HCT116 (cell line): ENCODE measurements around the gene RAB1A. TPM values are rescaled to one million over a fixed set of nuclear protein-coding genes. Genes with fewer than 3 reads are reported as not detected.

Experiments
- ATAC-seq: fragments of 200-7000 bp; cut with Tn5 transposase; 2 replicates; pipeline ENCODE4 v1.9.1; 2020; ENCODE audit warnings: mild to moderate bottlenecking, moderate library complexity
- BruUV-seq: library from RNA; stranded (reverse); fragments of 400-500 nt; replicated peaks from 2 replicates; lab custom pipeline; 2021; lab: Mats Ljungman, UMichigan
- CTCF ChIA-PET: fragments of 300-600 bp; sonication (Branson Sonifier 250); formaldehyde crosslinking; loops from one replicate; lab custom pipeline; 2021; ENCODE audit warnings: antibody characterized with exemption; lab: Charles Lee
- POLR2A ChIA-PET: fragments of 300-600, 350-600 bp; sonication (Branson Sonifier 250); formaldehyde crosslinking; loops from one replicate; lab custom pipeline; 2021; ENCODE audit warnings: antibody characterized with exemption; lab: Charles Lee
- RAD21 ChIA-PET, 2 experiments: fragments of 300-600 bp; sonication (Branson Sonifier 250); formaldehyde crosslinking; loops; one replicate each; lab custom pipeline; 2023; ENCODE audit warnings: low total read pairs in 2 of 2; ENCODE audit not compliant: uncharacterized antibody in 2 of 2, unreplicated experiment in 2 of 2, low non-redundant PET in 1 of 2; lab: Charles Lee
- DNase-seq: peaks from one replicate; pipeline ENCODE4 v3.0.0-alpha.2; 2010; ENCODE audit warnings: low read depth, low spot score
- H2AFZ ChIP-seq: fragments of 200-600 bp; shearing (Covaris generic), sonication (generic); 2 replicates; pipeline ENCODE4 v1.6.1; 2017; ENCODE audit warnings: low read depth, mixed run types, mixed read lengths, antibody characterized with exemption, low read length; ENCODE audit not compliant: poor library complexity, severe bottlenecking
- H3K27ac ChIP-seq: 2 replicates; pipeline ENCODE4 v1.5.1; 2012; ENCODE audit warnings: low read depth, low read length
- H3K27me3 ChIP-seq: fragments of 200-600 bp; sonication (generic); 2 replicates; pipeline ENCODE4 v1.6.1; 2016; ENCODE audit warnings: mixed run types, low read length, mixed read lengths; ENCODE audit not compliant: insufficient read depth
- H3K36me3 ChIP-seq, 2 experiments: fragments of 200-500 bp in 1 of 2; fragments of 200-600 bp in 1 of 2; sonication (Bioruptor generic) in 1 of 2; sonication (generic) in 1 of 2; 2 replicates each; pipeline versions ENCODE4 v1.5.1 to v1.6.1; 2014 to 2016; ENCODE audit warnings: low read length in 2 of 2, inconsistent platforms in 1 of 2, mixed read lengths in 1 of 2, mixed run types in 1 of 2; ENCODE audit not compliant: insufficient read depth in 2 of 2, control insufficient read depth in 1 of 2
- H3K4me1 ChIP-seq, 2 experiments: fragments of 200-600 bp in 1 of 2; sonication (generic) in 1 of 2; 2 replicates each; pipeline versions ENCODE4 v1.5.1 to v1.6.1; 2012 to 2017; ENCODE audit warnings: low read length in 2 of 2, inconsistent platforms in 1 of 2, mild to moderate bottlenecking in 1 of 2, mixed read lengths in 1 of 2, mixed run types in 1 of 2, moderate library complexity in 1 of 2; ENCODE audit not compliant: insufficient read depth in 2 of 2, control insufficient read depth in 1 of 2
- H3K4me2 ChIP-seq: fragments of 200-600 bp; sonication (generic); 2 replicates; pipeline ENCODE4 v1.6.1; 2017; ENCODE audit warnings: mixed run types, low read length, mixed read lengths
- H3K4me3 ChIP-seq, 2 experiments: fragments of 200-600 bp in 1 of 2; sonication (generic) in 1 of 2; replicated peaks in 1 of 2; 2 replicates each; pipeline ENCODE4 v1.5.1; 2011 to 2016; ENCODE audit warnings: low read length in 2 of 2, control low read depth in 1 of 2, low read depth in 1 of 2, mild to moderate bottlenecking in 1 of 2, mixed read lengths in 1 of 2, mixed run types in 1 of 2
- H3K79me2 ChIP-seq: fragments of 200-600 bp; sonication (generic); 2 replicates; pipeline ENCODE4 v1.6.1; 2017; ENCODE audit warnings: mild to moderate bottlenecking, mixed run types, low read length, moderate library complexity, mixed read lengths; ENCODE audit not compliant: insufficient read depth
- H3K9ac ChIP-seq: fragments of 200-600 bp; sonication (generic); 2 replicates; pipeline ENCODE4 v1.6.1; 2016; ENCODE audit warnings: low read length, mixed read lengths
- H3K9me2 ChIP-seq: fragments of 200-600 bp; sonication (generic), shearing (Covaris generic); 2 replicates; pipeline ENCODE4 v1.6.1; 2017; ENCODE audit warnings: mixed run types, mild to moderate bottlenecking, moderate library complexity; ENCODE audit not compliant: insufficient read depth
- H3K9me3 ChIP-seq, 2 experiments: fragments of 200-500 bp in 1 of 2; fragments of 200-600 bp in 1 of 2; sonication (Bioruptor generic) in 1 of 2; sonication (generic) in 1 of 2; 2 replicates each; pipeline ENCODE4 v1.6.1; 2014 to 2017; ENCODE audit warnings: low read length in 2 of 2, mixed read lengths in 2 of 2, inconsistent platforms in 1 of 2, low read depth in 1 of 2, mild to moderate bottlenecking in 1 of 2, mixed run types in 1 of 2, moderate library complexity in 1 of 2; ENCODE audit not compliant: control insufficient read depth in 1 of 2, insufficient read depth in 1 of 2
- H4K20me1 ChIP-seq: fragments of 200-600 bp; sonication (generic), shearing (Covaris generic); 2 replicates; pipeline ENCODE4 v1.6.1; 2017; ENCODE audit warnings: mixed run types, mild to moderate bottlenecking, moderate library complexity; ENCODE audit not compliant: insufficient read depth
- EGR1 ChIP-seq: IDR thresholded peaks from 2 replicates; pipeline ENCODE4 v1.6.1; 2012; ENCODE audit warnings: low read depth
- ELF1 ChIP-seq: IDR thresholded peaks from 2 replicates; pipeline ENCODE4 v1.6.1; 2012; ENCODE audit warnings: low read depth, borderline replicate concordance
- EZH2 ChIP-seq: fragments of 200-600 bp; sonication (generic); IDR thresholded peaks from 2 replicates; pipeline ENCODE4 v1.6.1; 2017; ENCODE audit warnings: antibody characterized with exemption, mixed run types
- JUND ChIP-seq: IDR thresholded peaks from 2 replicates; pipeline ENCODE4 v1.6.1; 2012
- POLR2AphosphoS5 ChIP-seq: IDR thresholded peaks from 2 replicates; pipeline ENCODE4 v1.6.1; 2011; ENCODE audit warnings: mild to moderate bottlenecking, low read depth, low read length, moderate library complexity
- RAD21 ChIP-seq: IDR thresholded peaks from 2 replicates; pipeline ENCODE4 v1.6.1; 2012; ENCODE audit warnings: low read depth, mild to moderate bottlenecking
- intact Hi-C: fragments of 100-400 bp; cut with micrococcal nuclease; formaldehyde crosslinking; loops from 2 replicates; pipeline ENCODE4 v1.10.0; 2022
- total RNA-seq: library from RNA; stranded (reverse); gene quantifications from one replicate; pipeline ENCODE4 v1.2.1, GENCODE V29; 2021; ENCODE audit not compliant: unreplicated experiment
- TF ChIP-seq, protein P1 (sequence below): IDR thresholded peaks from 2 replicates; pipeline ENCODE4 v1.6.1; 2012
- TF ChIP-seq, protein P2 (sequence below): IDR thresholded peaks from 2 replicates; pipeline ENCODE4 v1.6.1; 2012

RAB1A gene
- total RNA-seq, 1 experiment from 2014 or later: 131 TPM

DNA sequence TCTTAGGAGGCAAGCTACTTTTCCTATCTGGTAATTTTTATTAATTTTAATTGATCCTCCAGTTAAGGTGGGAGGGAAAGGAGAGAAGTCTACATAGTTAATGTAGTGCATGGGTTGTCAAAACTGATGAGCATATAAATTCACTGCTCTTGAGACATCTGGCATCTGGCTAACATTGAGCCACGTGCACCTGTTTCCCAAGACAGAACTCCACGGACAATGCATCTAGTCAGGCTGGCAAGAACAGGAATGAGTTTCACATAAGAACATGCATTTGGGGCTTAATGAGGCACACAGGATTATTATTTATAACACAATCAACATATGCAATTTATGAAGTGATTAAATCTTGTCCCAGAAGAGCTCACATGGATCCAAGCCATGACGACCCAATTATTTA, 16.2 kb upstream of the RAB1A start (continued):
- TF ChIP-seq POLR2AphosphoS5: no peak
- TF ChIP-seq, protein P1, sequence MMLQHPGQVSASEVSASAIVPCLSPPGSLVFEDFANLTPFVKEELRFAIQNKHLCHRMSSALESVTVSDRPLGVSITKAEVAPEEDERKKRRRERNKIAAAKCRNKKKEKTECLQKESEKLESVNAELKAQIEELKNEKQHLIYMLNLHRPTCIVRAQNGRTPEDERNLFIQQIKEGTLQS: no peak
- no peak for TF ChIP-seq EGR1
- no peak for TF ChIP-seq EZH2

- no peak overlapping the region for H3K27ac ChIP-seq
- intact Hi-C loops: no loop called here
- RAD21 ChIA-PET: no interaction called here
- no peak overlapping the region for H3K4me3 ChIP-seq
- no peaks in the 10 kb centered on the region for H3K27me3 ChIP-seq
- no peaks in the 10 kb centered on the region for H3K79me2 ChIP-seq
- CTCF ChIA-PET: no interaction called here
- POLR2A ChIA-PET: no interaction called here
- no TSS peak for BruUV-seq
- H3K9me3 ChIP-seq: no peaks in the 10 kb centered on the region
- H3K36me3 ChIP-seq: no peaks in the 10 kb centered on the region
- no peaks in the 10 kb centered on the region for H4K20me1 ChIP-seq
- no peaks in the 10 kb centered on the region for H3K9me2 ChIP-seq
- ATAC-seq: no peak
- H3K4me2 ChIP-seq: no peak overlapping the region
- H3K9ac ChIP-seq: no peak overlapping the region
- TF ChIP-seq EZH2: no peak
- TF ChIP-seq RAD21: no peak
- TF ChIP-seq, protein P1: no peak
- TF ChIP-seq, protein P2, sequence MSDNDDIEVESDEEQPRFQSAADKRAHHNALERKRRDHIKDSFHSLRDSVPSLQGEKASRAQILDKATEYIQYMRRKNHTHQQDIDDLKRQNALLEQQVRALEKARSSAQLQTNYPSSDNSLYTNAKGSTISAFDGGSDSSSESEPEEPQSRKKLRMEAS: no peak
- TF ChIP-seq ELF1: no peak
- no peak for TF ChIP-seq JUND
- peaks cover 2 to 7% of the 10 kb centered on the region in 2 experiments; a peak in 2 of 4 replicates for H3K4me1 ChIP-seq
- no peak overlapping the region for H2AFZ ChIP-seq
- DNase-seq: no peak
Measured at GRCh38 chr2:65144571-65144970, 14.7 kb upstream of the RAB1A start.
